Measurements from ENCODE around the gene TDRD10. TPM values are rescaled to one million over a fixed set of nuclear protein-coding genes. Genes with fewer than 3 reads are reported as not detected.

The TDRD10 gene
- total RNA-seq, 4 donors from 2014 or later = 2.3 to 5.0 (median 4.3) TPM

- Histone ChIP-seq H3K36me3 (peaks cover 25 to 29% (median 27%) of the 10 kb centered on the region in 4 donors), H3K27me3 (no peaks in the 10 kb centered on the region), H3K4me3 (peak within 1 kb of the TSS; percentile 84 to 99 (median 92)), H3K4me1 (peaks cover 24 to 58% (median 47%) of the 10 kb centered on the region in 4 donors), H3K27ac (replicated peaks in 1 of 4) (peak within 1 kb of the TSS; percentile 92 to 96 (median 96)), H3K9me3 (no peaks in the 10 kb centered on the region)
- 0% methylated on average over 14 of the region's 69 CpGs for WGBS
- no peak for DNase-seq (ENCODE audit: extremely low spot score)
- TF ChIP-seq, protein P1, sequence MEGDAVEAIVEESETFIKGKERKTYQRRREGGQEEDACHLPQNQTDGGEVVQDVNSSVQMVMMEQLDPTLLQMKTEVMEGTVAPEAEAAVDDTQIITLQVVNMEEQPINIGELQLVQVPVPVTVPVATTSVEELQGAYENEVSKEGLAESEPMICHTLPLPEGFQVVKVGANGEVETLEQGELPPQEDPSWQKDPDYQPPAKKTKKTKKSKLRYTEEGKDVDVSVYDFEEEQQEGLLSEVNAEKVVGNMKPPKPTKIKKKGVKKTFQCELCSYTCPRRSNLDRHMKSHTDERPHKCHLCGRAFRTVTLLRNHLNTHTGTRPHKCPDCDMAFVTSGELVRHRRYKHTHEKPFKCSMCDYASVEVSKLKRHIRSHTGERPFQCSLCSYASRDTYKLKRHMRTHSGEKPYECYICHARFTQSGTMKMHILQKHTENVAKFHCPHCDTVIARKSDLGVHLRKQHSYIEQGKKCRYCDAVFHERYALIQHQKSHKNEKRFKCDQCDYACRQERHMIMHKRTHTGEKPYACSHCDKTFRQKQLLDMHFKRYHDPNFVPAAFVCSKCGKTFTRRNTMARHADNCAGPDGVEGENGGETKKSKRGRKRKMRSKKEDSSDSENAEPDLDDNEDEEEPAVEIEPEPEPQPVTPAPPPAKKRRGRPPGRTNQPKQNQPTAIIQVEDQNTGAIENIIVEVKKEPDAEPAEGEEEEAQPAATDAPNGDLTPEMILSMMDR (IDR thresholded peaks at IDR 0.05) = no peak
- TF ChIP-seq EP300 (IDR thresholded peaks at IDR 0.05) (no peak), POLR2AphosphoS5 (IDR thresholded peaks at IDR 0.05) (no peak), POLR2A (IDR thresholded peaks at IDR 0.05; ENCODE audit: low read depth) (no peak)
- intact Hi-C loops (cut with DNase I) = loop anchor here (5.0 to 10.0 kb wide), 3 partner anchors 54 to 203 kb away; partner anchors contain the start of gene IL6R
These were observed 56.1 kb downstream of the TDRD10 start, which contains the start of gene UBE2Q1 for GRCh38 chr1:154557939-154558719. UBE2Q1 (minus strand) TSS chr1:154558662; CDS start chr1:154558553, 109 bp downstream.

GRCh38 chr1:154558720-154559465, 56.9 kb downstream of the TDRD10 start:
- no peaks in the 10 kb centered on the region for H3K27me3 ChIP-seq
- H3K27ac ChIP-seq (replicated peaks in 1 of 4) = peak overlapping the region; percentile 92 to 96 (median 96)
- peaks cover 18 to 21% (median 20%) of the 10 kb centered on the region in 4 donors for H3K36me3 ChIP-seq
- TF ChIP-seq POLR2AphosphoS5 (IDR thresholded peaks at IDR 0.05) = peak; percentile 85 to 95
- TF ChIP-seq, protein P1 (IDR thresholded peaks at IDR 0.05) = no peak
- peak; percentile 52 for TF ChIP-seq POLR2A (IDR thresholded peaks at IDR 0.05; ENCODE audit: low read depth)
- no peak for TF ChIP-seq EP300 (IDR thresholded peaks at IDR 0.05)
- intact Hi-C loops (cut with DNase I) = loop anchor here (5.0 to 10.0 kb wide), 3 partner anchors 53 to 204 kb away; partner anchors contain the start of gene IL6R
- WGBS = 1% methylated on average over 45 of the region's 57 CpGs
- no peaks in the 10 kb centered on the region for H3K9me3 ChIP-seq
- H3K4me1 ChIP-seq = peaks cover 19 to 50% (median 40%) of the 10 kb centered on the region in 4 donors
- peak overlapping the region; percentile 84 to 99 (median 92) for H3K4me3 ChIP-seq
- peak; percentile 100 for DNase-seq (ENCODE audit: extremely low spot score)

DNA sequence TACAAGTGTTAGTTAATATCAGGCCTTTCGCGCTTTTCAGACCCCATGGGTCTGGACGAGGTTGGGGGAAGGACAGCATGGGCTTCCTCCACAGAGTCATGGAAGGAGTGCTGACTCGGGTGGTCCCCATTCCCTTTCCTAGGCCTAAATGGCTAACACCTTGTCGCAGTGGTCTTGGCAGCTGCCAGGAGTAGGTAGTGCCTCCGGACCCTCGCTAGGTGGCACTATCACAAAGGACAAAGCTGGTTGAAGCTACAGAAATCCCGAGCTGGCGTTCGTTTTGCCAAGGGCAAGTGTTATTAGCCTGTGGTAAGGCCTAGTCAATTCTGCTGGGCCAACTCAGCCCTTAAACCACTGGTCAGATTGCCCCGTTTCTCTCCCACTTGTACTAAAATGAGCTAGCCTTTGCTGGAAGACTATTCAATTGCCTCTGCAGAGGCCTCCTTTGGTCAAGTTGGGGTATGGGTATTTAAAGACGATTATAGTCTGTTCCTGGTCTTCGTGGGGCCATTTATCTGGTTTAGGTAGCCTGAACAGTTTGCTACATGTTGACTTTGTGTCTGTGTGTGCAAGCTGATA, 57.5 kb downstream of the TDRD10 start:
- H3K9me3 ChIP-seq = no peaks in the 10 kb centered on the region
- H3K27ac ChIP-seq (replicated peaks in 1 of 4) = peak overlapping the region; percentile 92 to 96 (median 96)
- no peaks in the 10 kb centered on the region for H3K27me3 ChIP-seq
- intact Hi-C loops (cut with DNase I) = loop anchor here (2.0 to 10.0 kb wide), 5 partner anchors 53 to 319 kb away; partner anchors contain the start of gene IL6R
- H3K4me1 ChIP-seq = peaks cover 19 to 44% (median 37%) of the 10 kb centered on the region in 4 donors
- peak overlapping the region; percentile 84 to 99 (median 92) for H3K4me3 ChIP-seq
- peak; percentile 95 for DNase-seq (ENCODE audit: extremely low spot score)
- TF ChIP-seq POLR2A (IDR thresholded peaks at IDR 0.05; ENCODE audit: low read depth) (no peak), EP300 (IDR thresholded peaks at IDR 0.05) (no peak), POLR2AphosphoS5 (IDR thresholded peaks at IDR 0.05) (peak in 1 of 2 donors; percentile 74)
- TF ChIP-seq, protein P1 (IDR thresholded peaks at IDR 0.05) = peak; percentile 90 to 96 (median 95)
- 14% methylated on average over 8 of the region's 13 CpGs for WGBS
- H3K36me3 ChIP-seq = peaks cover 13 to 14% (median 13%) of the 10 kb centered on the region in 4 donors

- no peak overlapping the region for H3K4me3 ChIP-seq
- H3K36me3 ChIP-seq = no peaks in the 10 kb centered on the region
- H3K9me3 ChIP-seq = no peaks in the 10 kb centered on the region
- no peak overlapping the region for H3K27ac ChIP-seq (replicated peaks in 1 of 4)
- intact Hi-C loops (cut with DNase I) = no loop called here
- 77% methylated on average over 6 of the region's 6 CpGs for WGBS
- no peak for DNase-seq (ENCODE audit: extremely low spot score)
- peaks cover 0 to 26% (median 0%) of the 10 kb centered on the region in 4 donors for H3K27me3 ChIP-seq
- peaks cover 8 to 13% (median 12%) of the 10 kb centered on the region in 4 donors for H3K4me1 ChIP-seq
- TF ChIP-seq POLR2AphosphoS5 (IDR thresholded peaks at IDR 0.05) = no peak
- TF ChIP-seq, protein P1 (IDR thresholded peaks at IDR 0.05) = no peak
- TF ChIP-seq EP300 (IDR thresholded peaks at IDR 0.05) = no peak
- TF ChIP-seq POLR2A (IDR thresholded peaks at IDR 0.05; ENCODE audit: low read depth) = no peak
These were observed 63.9 kb downstream of the TDRD10 start for GRCh38 chr1:154565876-154566275.

Data from esophagus muscularis mucosa (tissue), 4 donors.